Caco-2 (cell line): Measurements from ENCODE around the gene DPH1. TPM values are rescaled to one million over a fixed set of nuclear protein-coding genes. Genes with fewer than 3 reads are reported as not detected.

ENCODE experiments used
- BruUV-seq: library from RNA; stranded (reverse); fragments of 400-500 nt; replicated peaks from 2 replicates; lab custom pipeline; 2021; lab: Mats Ljungman, UMichigan
- CTCF ChIA-PET: fragments of 300-600 bp; sonication (Branson Sonifier 250); formaldehyde crosslinking; loops from one replicate; lab custom pipeline; 2022; ENCODE audit warnings: antibody characterized with exemption; lab: Charles Lee
- POLR2A ChIA-PET: fragments of 300-600 bp; sonication (Branson Sonifier 250); formaldehyde crosslinking; loops from one replicate; lab custom pipeline; 2022; ENCODE audit warnings: antibody characterized with exemption; lab: Charles Lee
- DNase-seq, 2 experiments: peaks; one replicate each; pipeline versions ENCODE4 v3.0.0 to v3.0.0-alpha.2; 2020 to 2022
- H3K27me3 ChIP-seq: replicated peaks from 2 replicates; pipeline ENCODE4 v1.6.0; 2011; ENCODE audit warnings: low read length; ENCODE audit not compliant: control insufficient read depth, insufficient read depth
- H3K36me3 ChIP-seq: 2 replicates; pipeline ENCODE4 v1.5.1; 2011; ENCODE audit warnings: low read length; ENCODE audit not compliant: control insufficient read depth, insufficient read depth
- H3K4me1 ChIP-seq: fragments of 250-450 bp; sonication (Bioruptor Pico); 2 replicates; pipeline ENCODE4 v1.5.1; 2020; ENCODE audit warnings: mild to moderate bottlenecking
- H3K4me3 ChIP-seq: 2 replicates; pipeline ENCODE4 v1.5.1; 2011; ENCODE audit warnings: low read depth, mild to moderate bottlenecking, control low read depth, low read length
- H3K9me3 ChIP-seq: fragments of 250-450 bp; sonication (Bioruptor Pico); 2 replicates; pipeline ENCODE4 v1.5.1; 2020; ENCODE audit warnings: mild to moderate bottlenecking, moderate library complexity
- H3K27ac Mint-ChIP-seq: one replicate; pipeline ENCODE4 v1.8.0; 2022; ENCODE audit warnings: mixed read lengths; ENCODE audit not compliant: unreplicated experiment
- H3K27me3 Mint-ChIP-seq: one replicate; pipeline ENCODE4 v1.8.0; 2022; ENCODE audit warnings: mixed read lengths; ENCODE audit not compliant: insufficient read depth, unreplicated experiment
- H3K36me3 Mint-ChIP-seq: one replicate; pipeline ENCODE4 v1.8.0; 2022; ENCODE audit warnings: mild to moderate bottlenecking, mixed read lengths; ENCODE audit not compliant: insufficient read depth, unreplicated experiment
- H3K4me1 Mint-ChIP-seq: one replicate; pipeline ENCODE4 v1.8.0; 2022; ENCODE audit warnings: low read depth, mixed read lengths; ENCODE audit not compliant: unreplicated experiment
- H3K4me3 Mint-ChIP-seq: one replicate; pipeline ENCODE4 v1.8.0; 2022; ENCODE audit warnings: mild to moderate bottlenecking, moderate library complexity, mixed read lengths; ENCODE audit not compliant: unreplicated experiment
- H3K9me3 Mint-ChIP-seq: one replicate; pipeline ENCODE4 v1.8.0; 2022; ENCODE audit warnings: mixed read lengths; ENCODE audit not compliant: unreplicated experiment
- intact Hi-C: fragments of 100-400 bp; cut with micrococcal nuclease; formaldehyde crosslinking; loops from one replicate; pipeline ENCODE4 v1.10.0; 2022; ENCODE audit not compliant: unreplicated experiment
- total RNA-seq: library from RNA; stranded (reverse); gene quantifications from 2 replicates; pipeline ENCODE4 v1.2.3, GENCODE V29; 2022
- TF ChIP-seq, protein P1 (sequence below), 2 experiments: fragments of 200-600 bp in 1 of 2; IDR thresholded peaks; 1 replicate in 1 of 2; 2 replicates in 1 of 2; pipeline versions ENCODE4 v1.5.1 to v1.8.0; 2011 to 2022; ENCODE audit warnings: antibody characterized with exemption in 1 of 2, control low read depth in 1 of 2, inconsistent platforms in 1 of 2, low read depth in 1 of 2, low read length in 1 of 2, mild to moderate bottlenecking in 1 of 2, moderate library complexity in 1 of 2; ENCODE audit not compliant: insufficient read depth in 1 of 2, severe bottlenecking in 1 of 2, unreplicated experiment in 1 of 2

The DPH1 gene
- total RNA-seq, 1 experiment from 2014 or later = 52.0 TPM

DNA sequence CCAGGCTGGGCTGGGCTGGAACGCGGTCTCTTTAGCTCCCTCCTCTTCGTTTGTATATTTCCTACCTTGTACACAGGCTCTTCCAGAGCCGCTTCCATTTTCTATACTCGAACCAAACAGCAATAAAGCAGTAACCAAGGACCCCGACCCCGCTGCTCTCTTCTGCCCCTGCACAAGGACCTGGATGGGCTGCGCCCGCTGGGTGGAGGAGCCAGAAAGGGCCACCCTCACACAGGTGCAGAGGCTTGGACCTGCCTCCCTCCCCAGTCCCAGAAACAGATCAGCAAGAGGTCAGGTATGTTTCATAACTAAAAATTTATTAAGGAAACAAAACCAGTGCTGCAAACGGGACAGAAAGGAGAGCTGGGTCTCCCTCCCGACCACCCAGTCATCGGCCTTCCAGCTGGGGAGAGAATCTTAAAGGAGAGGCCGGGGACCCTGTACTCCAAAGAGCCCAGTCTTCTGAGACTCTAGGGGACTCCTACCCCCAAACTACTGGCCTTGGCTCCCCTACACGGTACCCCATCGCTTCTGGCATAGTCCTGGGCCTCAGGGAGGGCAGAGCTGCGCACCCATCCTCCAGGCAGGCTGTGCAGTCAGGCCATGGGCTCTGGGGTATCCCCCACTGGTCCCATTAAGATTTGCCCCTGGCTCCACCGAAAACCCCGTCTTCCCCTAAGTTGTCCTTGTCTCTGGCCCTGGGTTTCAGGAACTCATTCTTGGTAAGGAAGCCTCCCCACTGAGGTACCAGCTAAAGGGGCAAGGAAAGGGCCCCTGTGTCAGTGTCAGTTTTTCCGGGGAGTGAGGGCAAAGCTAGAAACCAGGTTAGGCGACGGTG, 29.8 kb downstream of the DPH1 start:
- POLR2A ChIA-PET = no interaction called here
- CTCF ChIA-PET = interaction anchor here (0.8 to 1.0 kb wide), 2 partner anchors 9 kb away, joined by 6 to 7 read pairs; no protein-coding TSS in a partner anchor
- Mint-ChIP-seq H3K4me3 (no peak overlapping the region), H3K9me3 (no peaks in the 10 kb centered on the region), H3K4me1 (no peaks in the 10 kb centered on the region), H3K27me3 (no peaks in the 10 kb centered on the region), H3K36me3 (peaks cover 11% of the 10 kb centered on the region), H3K27ac (no peak overlapping the region)
- intact Hi-C loops = loop anchor here (10.0 kb wide), 1 partner anchor 225 kb away; no protein-coding TSS in a partner anchor
- H3K4me3 ChIP-seq = no peak overlapping the region
- no peaks in the 10 kb centered on the region for H3K4me1 ChIP-seq
- H3K27me3 ChIP-seq = no peaks in the 10 kb centered on the region
- BruUV-seq = TSS peak; percentile 75
- no peaks in the 10 kb centered on the region for H3K9me3 ChIP-seq
- no peak for DNase-seq
- TF ChIP-seq, protein P1, sequence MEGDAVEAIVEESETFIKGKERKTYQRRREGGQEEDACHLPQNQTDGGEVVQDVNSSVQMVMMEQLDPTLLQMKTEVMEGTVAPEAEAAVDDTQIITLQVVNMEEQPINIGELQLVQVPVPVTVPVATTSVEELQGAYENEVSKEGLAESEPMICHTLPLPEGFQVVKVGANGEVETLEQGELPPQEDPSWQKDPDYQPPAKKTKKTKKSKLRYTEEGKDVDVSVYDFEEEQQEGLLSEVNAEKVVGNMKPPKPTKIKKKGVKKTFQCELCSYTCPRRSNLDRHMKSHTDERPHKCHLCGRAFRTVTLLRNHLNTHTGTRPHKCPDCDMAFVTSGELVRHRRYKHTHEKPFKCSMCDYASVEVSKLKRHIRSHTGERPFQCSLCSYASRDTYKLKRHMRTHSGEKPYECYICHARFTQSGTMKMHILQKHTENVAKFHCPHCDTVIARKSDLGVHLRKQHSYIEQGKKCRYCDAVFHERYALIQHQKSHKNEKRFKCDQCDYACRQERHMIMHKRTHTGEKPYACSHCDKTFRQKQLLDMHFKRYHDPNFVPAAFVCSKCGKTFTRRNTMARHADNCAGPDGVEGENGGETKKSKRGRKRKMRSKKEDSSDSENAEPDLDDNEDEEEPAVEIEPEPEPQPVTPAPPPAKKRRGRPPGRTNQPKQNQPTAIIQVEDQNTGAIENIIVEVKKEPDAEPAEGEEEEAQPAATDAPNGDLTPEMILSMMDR (IDR thresholded peaks at IDR 0.05; ENCODE audit: insufficient read depth in 1 of 2, low read depth in 1 of 2, low read length in 1 of 2, severe bottlenecking in 1 of 2, unreplicated experiment in 1 of 2) = no peak
- peaks cover 3% of the 10 kb centered on the region; the same call in 1 of the 2 replicates for H3K36me3 ChIP-seq

- Histone ChIP-seq H3K4me3 (no peak overlapping the region), H3K9me3 (no peaks in the 10 kb centered on the region), H3K4me1 (no peaks in the 10 kb centered on the region), H3K36me3 (peaks cover 3% of the 10 kb centered on the region; the same call in 1 of the 2 replicates), H3K27me3 (no peaks in the 10 kb centered on the region)
- TF ChIP-seq, protein P1 (IDR thresholded peaks at IDR 0.05; ENCODE audit: insufficient read depth in 1 of 2, low read depth in 1 of 2, low read length in 1 of 2, severe bottlenecking in 1 of 2, unreplicated experiment in 1 of 2) = no peak
- intact Hi-C loops = no loop called here
- ChIA-PET CTCF (interaction anchor here (0.8 to 1.0 kb wide), 2 partner anchors 8 to 9 kb away, joined by 6 to 7 read pairs; no protein-coding TSS in a partner anchor), POLR2A (no interaction called here)
- DNase-seq = no peak
- no peak overlapping the region for H3K4me3 Mint-ChIP-seq
- H3K36me3 Mint-ChIP-seq = peaks cover 12% of the 10 kb centered on the region
- no peaks in the 10 kb centered on the region for H3K27me3 Mint-ChIP-seq
- no peaks in the 10 kb centered on the region for H3K4me1 Mint-ChIP-seq
- H3K27ac Mint-ChIP-seq = no peak overlapping the region
- H3K9me3 Mint-ChIP-seq = no peaks in the 10 kb centered on the region
- BruUV-seq = no TSS peak
Measured at GRCh38 chr17:2060385-2060658, 30.4 kb downstream of the DPH1 start.

GRCh38 chr17:2060681-2061440, 30.9 kb downstream of the DPH1 start:
- TF ChIP-seq, protein P1 (IDR thresholded peaks at IDR 0.05; ENCODE audit: insufficient read depth in 1 of 2, low read depth in 1 of 2, low read length in 1 of 2, severe bottlenecking in 1 of 2, unreplicated experiment in 1 of 2) = no peak
- CTCF ChIA-PET = no interaction called here
- peaks cover 3% of the 10 kb centered on the region; the same call in 1 of the 2 replicates for H3K36me3 ChIP-seq

More at GRCh38 chr17:2060681-2061440, 30.9 kb downstream of the DPH1 start:
- no peak overlapping the region for H3K4me3 ChIP-seq
- Mint-ChIP-seq H3K27me3 (no peaks in the 10 kb centered on the region), H3K36me3 (peaks cover 18% of the 10 kb centered on the region), H3K4me1 (no peaks in the 10 kb centered on the region), H3K9me3 (no peaks in the 10 kb centered on the region), H3K4me3 (no peak overlapping the region), H3K27ac (no peak overlapping the region)
- H3K4me1 ChIP-seq = no peaks in the 10 kb centered on the region
- intact Hi-C loops = no loop called here
- POLR2A ChIA-PET = no interaction called here
- BruUV-seq = no TSS peak
- no peaks in the 10 kb centered on the region for H3K9me3 ChIP-seq
- no peak for DNase-seq
- H3K27me3 ChIP-seq = no peaks in the 10 kb centered on the region
